HG03521 (cell line): Measurements from ENCODE around the gene CLEC17A.
"Not testable (repeated sequence)": the region's sequence is repeated elsewhere in the genome, so short reads cannot be mapped to it uniquely, and the experiment has no call there.

Source experiments
- ATAC-seq: cut with Tn5 transposase; IDR thresholded peaks from one replicate; pipeline ENCODE4 v1.9.1; 2021; ENCODE audit warnings: mild to moderate bottlenecking, moderate library complexity; ENCODE audit not compliant: unreplicated experiment

CLEC17A gene

GRCh38 chr19:14582894-14583340 is at the start of gene CLEC17A:
CLEC17A (plus strand) TSS chr19:14583084; CDS start chr19:14583161, 77 bp downstream.
- peak; percentile 46 for ATAC-seq

GRCh38 chr19:14533450-14533849 is 49.4 kb upstream of the CLEC17A start:
- no peak for ATAC-seq

GRCh38 chr19:14536926-14537692 is 45.8 kb upstream of the CLEC17A start:
- no peak for ATAC-seq

- no peak for ATAC-seq
These were observed 42.0 kb upstream of the CLEC17A start for GRCh38 chr19:14540741-14541525.

GRCh38 chr19:14541979-14542378 is 40.9 kb upstream of the CLEC17A start:
- not testable (repeated sequence) for ATAC-seq

GRCh38 chr19:14542711-14543328 is 40.1 kb upstream of the CLEC17A start:
- no peak for ATAC-seq

GRCh38 chr19:14544047-14544446 is 38.8 kb upstream of the CLEC17A start:
- ATAC-seq: no peak

DNA sequence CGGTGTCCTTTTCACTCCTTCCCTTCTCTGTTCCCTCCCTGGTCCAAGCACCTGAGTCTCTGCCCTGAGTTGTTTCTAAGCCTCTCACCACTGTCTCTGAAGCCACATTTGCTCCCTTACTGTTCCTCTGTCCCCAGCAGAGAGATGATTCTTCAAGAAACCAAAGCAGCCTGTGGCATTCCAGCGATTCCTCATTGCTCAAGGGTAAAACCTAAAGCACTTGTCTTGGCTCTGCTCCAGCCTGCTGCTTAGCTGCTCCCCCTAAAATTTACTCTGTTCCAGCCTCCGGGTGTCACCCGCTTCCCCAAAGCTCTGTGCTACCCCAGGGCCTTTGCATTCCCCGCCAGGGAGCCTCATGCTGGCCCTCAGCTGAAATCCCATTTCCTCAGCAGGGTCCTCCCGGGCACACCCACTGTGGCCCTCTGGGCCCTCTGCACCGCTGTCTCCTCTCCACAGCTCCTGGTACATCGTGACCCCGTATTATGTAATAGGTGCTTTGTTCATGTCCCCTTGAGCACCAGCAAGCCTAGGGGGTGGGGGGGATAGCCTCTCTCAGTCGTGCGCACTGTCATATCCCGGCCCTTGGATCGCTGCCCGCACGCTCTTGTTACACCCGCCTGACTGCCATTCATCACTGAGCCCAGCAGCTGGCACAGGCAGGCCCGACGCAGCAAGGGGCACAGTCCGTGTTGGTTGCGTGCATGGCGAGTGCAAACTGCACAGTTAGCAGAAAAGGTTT is 37.7 kb upstream of the CLEC17A start:
- no peak for ATAC-seq

DNA sequence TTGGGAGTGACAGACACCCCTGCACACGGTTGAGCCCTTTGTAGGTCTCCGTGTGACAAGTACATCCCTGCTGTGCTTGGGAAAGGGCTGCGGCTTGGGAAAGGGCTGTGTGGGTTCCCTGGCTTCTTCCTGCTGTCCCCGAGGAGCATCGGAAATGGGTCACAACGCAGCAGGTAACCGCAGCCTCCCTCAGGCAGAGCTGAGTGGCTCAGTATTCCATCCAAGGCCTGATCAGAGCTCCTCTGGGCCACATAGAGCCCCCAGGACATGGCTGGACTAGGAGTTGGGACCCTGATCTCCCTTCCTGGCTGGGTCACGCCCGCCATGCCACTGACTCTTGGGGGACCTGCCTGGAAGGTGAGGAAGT is 37.2 kb upstream of the CLEC17A start:
- no peak for ATAC-seq

GRCh38 chr19:14550201-14550754 is 32.6 kb upstream of the CLEC17A start:
- no peak for ATAC-seq

GRCh38 chr19:14551134-14552005 is 31.5 kb upstream of the CLEC17A start:
- not testable (repeated sequence) for ATAC-seq

- ATAC-seq: not testable (repeated sequence)
These were observed 30.9 kb upstream of the CLEC17A start for GRCh38 chr19:14552006-14552360.

DNA sequence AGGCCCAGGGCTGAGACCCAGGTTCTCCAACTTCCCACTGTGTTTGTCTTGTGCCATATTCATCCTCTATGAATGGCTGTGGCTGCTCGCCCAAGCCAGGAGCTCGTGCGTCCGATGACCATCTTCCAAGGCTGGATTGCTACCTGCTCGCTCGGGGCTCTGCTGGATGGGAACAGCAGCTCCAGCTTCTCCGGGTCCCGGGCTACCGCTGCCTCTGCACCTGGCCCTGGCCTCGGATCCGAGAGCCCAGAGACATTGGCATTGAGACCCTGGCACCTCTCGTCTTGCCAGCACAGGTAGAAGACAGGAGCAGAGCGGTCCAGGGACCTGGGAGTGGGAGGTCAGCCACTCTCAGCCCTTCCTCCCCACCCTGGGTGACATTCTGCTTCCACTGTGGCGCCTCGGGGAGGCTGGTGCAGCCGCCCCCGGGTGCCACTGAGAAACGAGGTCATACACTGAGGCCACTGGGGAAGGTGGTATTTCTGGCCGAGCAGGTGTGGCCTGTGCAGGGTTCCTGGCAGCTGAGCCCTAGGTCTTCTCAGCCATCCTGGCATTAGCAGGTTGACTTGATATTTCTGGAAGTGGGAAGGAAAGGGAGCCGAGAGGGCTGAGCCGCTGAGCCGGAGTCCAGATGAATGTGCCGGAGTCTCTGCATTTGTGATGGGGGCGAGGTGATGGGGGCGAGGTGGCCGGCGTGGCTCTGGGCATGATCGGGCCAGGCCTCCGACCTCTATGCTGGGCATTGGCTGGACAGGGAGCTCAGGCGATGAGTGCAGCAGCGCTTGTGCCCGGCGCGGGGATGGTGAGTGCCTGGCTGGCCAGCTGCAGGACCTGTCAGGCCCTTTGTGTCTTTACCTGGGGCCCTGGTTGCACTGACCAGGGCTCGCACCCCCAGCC is 29.6 kb upstream of the CLEC17A start:
- ATAC-seq: no peak

GRCh38 chr19:14553939-14554243 is 29.0 kb upstream of the CLEC17A start:
- ATAC-seq: no peak

DNA sequence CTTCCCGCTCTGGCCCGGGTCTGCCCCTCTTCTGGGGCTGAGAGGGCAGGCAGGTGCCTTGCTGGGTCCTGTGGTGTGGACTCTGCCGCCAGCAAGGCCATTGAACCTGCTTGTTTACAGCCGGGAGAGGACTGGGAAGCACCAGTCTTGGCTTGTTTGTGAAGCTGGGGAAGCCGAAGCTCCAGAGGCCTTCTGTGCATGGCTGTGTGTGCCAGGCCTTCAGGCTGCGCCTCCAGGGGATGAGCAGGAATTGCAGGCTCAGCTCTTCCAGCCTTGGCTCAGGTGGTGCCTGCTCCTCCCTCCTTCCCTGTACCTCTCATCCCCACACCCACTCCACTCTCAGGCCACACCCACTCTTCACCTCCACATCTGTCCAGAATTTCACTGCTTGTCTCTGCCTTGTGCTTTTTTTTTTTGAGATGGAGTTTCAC is 28.5 kb upstream of the CLEC17A start:
- no peak for ATAC-seq

GRCh38 chr19:14555918-14556661 is 26.8 kb upstream of the CLEC17A start:
- ATAC-seq: no peak

GRCh38 chr19:14556662-14557188 is 26.2 kb upstream of the CLEC17A start:
- no peak for ATAC-seq
